NCI-H187 treated with DMSO at 0.1 percent for 48 hours (cell line): ENCODE data around the gene CYP8B1.
"Not testable (repeated sequence)": the region's sequence is repeated elsewhere in the genome, so short reads cannot be mapped to it uniquely, and the experiment has no call there.

ENCODE experiments used
- DNase-seq: peaks from one replicate; lab custom pipeline; 2025; lab: John Stamatoyannopoulos, UW

The CYP8B1 gene

GRCh38 chr3:42884324-42884723 is 8.6 kb upstream of the CYP8B1 start:
- no peak for DNase-seq

DNA sequence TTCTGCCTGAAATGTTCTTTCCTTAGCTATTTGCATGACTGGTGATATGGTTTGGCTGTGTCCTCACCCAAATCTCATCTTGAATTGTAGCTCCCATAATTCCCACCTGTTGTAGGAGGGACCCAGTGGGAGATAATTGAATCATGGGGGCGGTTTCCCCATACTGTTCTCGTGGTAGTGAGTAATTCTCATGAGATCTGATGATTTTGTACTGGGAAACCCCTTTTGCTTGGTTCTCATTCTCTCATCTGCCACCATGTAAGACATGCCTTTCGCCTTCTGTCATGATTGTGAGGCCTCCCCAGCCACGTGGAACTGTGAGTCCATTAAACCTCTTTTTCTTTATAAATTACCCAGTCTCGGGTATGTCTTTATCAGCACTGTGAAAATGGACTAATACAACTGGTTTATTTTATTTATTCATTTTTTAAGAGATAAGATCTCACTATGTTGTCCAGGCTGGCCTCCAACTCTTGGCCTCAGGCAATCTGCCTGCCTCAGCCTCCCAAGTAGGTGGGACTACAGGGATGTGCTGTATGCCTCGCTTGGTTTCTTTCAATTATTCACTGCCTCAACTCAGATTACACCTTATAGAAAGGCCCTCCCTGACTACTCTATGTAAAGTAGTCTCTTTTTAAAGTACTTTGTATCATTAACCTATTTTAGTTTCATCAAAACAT is 7.7 kb upstream of the CYP8B1 start:
- DNase-seq, result not testable (repeated sequence)

DNA sequence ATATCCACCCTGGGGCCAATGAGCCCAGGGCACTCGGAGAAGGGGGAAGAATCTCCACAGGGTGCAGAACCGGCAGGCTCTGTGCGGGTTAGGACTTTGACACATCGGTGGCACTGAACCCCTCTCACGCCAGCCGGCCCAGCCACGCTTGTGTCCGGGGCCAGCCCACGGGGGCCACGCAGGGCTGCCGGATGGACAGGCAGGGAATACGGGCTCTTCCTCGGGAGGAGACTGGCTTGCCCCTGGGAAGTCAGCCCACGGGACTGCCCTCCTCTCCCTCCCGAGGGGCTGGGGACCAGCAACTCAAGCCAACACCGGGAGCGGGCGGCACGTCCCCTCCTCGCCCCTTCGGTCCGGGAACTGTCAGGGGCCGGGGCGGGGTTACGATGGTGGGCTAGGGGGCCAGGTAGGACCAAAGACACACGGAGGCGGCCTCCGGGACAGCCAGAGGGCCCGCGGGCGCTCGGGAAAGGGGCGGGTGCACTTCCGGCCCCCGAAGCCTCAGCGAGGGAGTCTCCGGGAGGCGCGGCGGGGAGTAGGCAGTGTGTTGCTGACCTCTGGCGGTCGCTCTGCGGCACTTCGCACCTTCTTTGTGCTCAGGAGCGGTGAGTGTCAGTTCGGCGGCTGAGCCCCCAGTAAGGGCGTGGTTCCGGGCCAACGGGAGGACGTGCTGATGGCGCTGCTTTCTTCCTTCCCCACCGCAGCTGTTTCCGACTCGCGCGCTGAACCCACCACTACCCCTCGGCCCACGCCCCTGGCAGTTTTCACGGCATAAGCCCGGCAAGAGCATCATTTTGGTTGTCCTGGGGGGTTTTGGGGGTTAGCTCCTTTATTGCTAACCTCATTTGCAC is 5.1 kb upstream of the CYP8B1 start:
- peak; percentile 1 for DNase-seq

DNA sequence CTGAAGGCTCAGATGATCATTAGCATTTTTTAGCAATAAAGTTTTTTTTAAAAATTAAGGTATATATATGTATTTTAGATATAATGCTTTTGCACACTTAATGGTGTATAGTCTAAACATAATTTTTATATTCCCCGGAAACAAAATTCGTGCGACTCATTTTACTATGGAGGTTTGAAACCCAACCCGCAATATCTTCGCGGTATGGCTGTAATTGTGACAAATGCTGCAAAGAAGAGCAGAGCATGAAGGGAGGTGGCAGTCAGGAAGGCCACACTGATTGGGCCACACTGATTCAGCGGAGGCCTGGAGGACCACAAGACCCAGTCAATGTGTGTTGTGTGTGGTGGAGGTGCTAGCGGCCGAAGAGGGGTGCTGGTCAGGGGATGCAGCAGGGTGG is 4.5 kb upstream of the CYP8B1 start:
- no peak for DNase-seq

DNA sequence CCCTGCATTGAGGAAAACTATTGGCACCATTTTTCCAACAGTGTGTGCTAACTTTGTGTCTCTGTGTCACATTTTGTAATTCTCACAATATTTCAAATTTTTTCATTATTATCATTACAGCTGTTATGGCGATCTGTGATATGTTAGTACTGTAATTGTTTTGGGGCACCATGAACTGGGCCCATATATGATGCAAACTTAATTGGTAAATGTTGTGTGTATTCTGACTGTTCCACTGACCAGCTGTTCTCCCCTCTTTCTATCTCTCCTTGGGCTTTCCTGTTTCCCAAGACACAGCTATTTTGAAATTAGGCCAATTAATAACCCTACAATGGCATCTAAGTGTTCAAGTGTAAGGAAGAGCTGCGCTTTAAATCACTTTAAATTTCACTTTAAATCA is 2.2 kb upstream of the CYP8B1 start:
- no peak for DNase-seq

GRCh38 chr3:42876940-42877720 is 1.5 kb upstream of the CYP8B1 start:
- no peak for DNase-seq

DNA sequence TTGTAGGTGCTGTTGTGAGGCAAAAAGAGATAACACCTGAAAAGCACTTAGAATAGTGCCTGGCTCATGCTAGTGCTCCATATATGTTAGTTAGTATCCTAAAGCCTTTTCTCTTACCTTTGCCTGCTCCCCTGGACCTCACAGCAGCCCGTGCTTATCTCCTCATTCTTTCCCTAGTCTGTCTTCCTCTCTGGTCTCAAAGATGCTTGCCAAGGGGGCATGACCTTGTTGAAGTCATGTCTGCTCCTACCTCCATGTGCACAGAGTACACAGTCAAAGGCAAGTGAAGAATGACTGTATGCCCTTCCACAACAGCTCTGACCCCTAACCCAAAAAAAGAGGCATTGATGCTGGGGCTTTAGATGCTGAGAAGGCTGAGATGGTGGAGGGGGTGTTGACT is 722 bp upstream of the CYP8B1 start:
- no peak for DNase-seq

GRCh38 chr3:42874749-42875148 is 930 bp downstream of the CYP8B1 start:
- DNase-seq, result no peak

DNA sequence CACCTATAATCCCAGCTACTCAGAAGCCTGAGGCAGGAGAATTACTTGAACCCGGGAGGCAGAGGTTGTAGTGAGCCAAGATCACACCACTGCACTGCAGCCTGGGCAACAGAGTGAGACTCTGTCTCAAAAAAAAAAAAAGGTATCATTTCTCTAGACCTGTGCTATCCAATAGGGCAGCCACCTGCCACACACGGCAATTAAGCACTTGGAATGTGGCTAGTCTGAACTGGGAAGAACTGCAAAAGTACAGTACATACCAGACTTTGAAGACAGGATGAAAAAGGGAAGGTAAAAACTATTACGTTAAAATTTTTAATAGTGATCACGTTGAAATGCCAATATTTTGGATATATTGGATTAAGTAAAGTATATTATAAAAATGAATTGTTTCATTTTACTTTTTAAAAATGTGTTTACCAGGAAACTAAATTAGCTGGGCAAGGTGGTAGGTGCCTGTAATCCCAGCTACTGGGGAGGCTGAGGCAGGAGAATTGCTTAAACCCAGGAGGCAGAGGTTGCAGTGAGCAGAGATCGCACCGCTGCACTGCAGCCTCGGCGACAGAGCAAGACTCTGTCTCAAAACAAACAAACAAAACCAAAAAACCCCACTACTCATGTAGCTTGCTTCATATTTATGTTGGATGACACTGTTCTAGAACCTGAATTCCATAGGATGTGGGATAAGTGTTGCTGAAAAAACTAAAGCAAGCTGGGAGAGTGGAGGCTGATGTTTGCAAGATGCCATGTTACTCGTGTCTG is 2.3 kb downstream of the CYP8B1 start:
- DNase-seq, result no peak

DNA sequence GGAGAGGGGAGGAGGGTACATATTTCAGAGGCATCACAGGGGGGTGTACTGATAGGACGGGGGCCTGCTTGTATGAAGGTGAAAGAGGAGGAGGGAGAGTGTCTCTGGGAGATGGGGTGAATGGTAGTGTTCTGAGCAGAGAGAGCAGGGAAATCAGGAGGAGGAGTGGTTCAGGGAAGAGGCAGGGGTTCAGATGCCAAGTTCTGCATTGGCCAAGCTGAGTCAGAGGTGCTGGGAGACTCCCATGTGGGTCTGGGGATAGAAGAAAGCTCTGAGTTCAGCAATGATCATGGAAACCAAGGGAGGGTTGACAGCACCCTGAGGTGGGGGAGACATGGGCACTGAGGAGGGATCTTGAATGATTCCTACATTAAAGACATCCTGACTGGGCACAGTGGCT is 3.0 kb downstream of the CYP8B1 start:
- DNase-seq, result no peak

DNA sequence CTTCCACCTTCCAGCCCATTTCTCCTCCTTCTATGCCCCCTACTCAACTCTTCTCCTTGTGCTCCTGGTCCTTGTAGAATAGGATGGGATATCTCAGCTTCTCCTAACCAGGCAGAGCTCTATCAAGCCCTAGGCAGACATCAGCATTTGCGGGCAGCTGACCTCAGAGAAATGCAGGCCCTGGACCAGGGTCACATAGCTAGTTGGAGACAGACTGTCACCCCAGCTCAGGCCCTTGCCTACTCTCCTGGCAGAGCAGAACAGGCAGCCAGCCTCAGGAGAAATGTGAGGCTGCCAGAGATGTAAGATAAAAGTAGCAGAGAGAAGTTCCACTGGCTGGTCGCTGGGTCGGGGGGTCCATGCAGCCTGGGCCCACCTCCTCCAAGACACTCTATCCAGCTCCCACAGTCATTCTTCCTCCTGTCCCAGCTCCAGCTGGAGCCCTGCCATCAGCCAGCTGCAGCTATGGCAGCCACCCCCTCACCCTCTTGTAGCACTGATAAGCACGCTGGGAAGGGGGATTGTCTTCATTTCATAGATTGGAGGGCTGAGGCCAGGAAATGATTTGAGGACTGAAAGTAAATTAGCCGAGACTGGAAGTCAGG is 4.0 kb downstream of the CYP8B1 start:
- no peak for DNase-seq

DNA sequence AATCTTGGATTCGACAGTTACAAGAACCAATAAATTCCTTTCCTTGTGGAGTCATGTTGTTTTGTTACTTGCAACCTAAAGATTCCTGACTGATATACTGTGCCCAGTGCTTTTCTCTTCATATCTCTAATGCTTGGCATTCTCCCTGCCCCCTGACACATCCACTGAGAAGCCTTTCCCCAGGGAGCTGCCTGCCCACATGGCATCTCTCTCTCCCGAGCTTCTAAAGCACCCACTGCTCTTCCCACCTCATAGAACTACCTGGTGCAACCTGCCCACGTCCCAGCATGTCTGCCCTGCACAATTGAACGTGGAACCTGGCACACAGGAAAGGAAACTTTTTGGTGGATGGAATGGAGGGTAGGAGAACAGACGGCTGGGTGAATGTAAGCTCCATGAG is 6.8 kb downstream of the CYP8B1 start:
- DNase-seq, result no peak

DNA sequence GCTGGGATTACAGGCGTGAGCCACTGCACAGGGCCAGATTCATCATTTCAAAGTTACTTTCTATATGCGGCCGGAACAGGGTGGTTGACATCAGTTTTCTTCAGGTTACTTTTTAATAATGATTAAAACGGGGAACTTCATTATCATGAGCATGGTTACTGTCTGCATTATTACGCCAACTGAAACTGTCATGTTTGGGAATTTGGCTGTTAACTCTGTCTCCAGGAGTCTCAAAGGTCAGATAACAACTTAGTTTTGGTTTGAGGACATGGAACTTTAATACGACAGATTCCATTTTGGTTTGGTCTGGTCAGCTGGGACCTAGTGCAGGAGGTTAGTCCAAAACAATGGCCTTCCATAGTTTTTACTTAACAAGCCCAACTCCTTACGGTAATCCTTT is 8.5 kb downstream of the CYP8B1 start:
- DNase-seq, result no peak

GRCh38 chr3:42865256-42865655 is 10.4 kb downstream of the CYP8B1 start:
- no peak for DNase-seq

DNA sequence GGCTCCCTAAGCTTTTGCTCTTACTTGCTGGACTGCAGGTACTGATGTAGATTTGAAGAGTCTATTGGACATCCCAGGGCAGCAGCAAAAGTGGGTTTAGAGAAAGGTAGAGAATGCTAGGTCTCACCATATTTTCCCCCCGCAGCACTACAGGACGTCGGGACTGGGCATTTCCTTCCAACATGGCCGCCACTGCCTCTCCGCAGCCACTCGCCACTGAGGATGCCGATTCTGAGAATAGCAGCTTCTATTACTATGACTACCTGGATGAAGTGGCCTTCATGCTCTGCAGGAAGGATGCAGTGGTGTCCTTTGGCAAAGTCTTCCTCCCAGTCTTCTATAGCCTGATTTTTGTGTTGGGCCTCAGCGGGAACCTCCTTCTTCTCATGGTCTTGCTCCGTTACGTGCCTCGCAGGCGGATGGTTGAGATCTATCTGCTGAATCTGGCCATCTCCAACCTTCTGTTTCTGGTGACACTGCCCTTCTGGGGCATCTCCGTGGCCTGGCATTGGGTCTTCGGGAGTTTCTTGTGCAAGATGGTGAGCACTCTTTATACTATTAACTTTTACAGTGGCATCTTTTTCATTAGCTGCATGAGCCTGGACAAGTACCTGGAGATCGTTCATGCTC is 11.2 kb downstream of the CYP8B1 start:
- no peak for DNase-seq

GRCh38 chr3:42856544-42856943 is 19.1 kb downstream of the CYP8B1 start:
- DNase-seq, result no peak

DNA sequence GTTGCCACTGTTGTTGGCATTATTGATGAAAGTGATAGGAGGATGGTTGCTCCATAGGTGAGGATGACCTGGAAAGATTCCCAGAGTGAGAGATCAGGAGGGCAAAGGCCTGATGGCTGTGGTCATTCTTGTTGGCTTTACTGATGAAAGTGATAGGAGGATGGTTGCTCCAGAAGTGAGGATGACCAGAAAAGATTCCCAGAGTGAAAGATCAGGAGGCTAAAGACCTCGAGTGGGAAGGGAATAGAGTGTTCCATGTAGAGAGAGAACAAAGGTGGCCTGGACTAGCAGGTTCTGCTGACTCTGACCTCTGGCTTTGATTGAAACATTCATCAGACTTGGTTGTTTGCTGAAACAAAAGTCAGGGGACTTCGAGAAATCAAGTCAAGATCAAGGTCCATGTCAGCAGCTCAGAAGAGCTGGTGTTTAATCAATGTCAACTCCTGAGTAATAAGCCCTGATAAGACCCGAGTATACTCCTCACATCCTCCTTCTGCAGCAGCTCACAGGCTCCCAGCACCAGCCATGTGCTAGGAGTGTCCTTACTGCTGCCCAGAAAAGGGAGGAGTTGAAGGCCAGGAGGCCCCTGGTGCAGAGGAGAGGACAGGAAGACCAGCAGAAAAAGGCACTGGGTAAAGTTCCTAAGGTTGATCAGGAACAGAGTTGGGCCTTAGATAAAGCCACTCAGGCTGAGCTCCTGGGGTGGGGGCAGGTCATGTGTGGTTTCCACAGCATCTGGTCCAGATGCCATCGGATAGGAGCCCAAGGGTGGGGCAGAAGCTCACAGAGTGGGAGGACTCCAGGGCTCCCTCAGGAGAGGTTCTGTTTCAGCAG is 19.9 kb downstream of the CYP8B1 start:
- DNase-seq, result no peak

- no peak for DNase-seq
Observed at GRCh38 chr3:42855219-42855546, 20.5 kb downstream of the CYP8B1 start.

DNA sequence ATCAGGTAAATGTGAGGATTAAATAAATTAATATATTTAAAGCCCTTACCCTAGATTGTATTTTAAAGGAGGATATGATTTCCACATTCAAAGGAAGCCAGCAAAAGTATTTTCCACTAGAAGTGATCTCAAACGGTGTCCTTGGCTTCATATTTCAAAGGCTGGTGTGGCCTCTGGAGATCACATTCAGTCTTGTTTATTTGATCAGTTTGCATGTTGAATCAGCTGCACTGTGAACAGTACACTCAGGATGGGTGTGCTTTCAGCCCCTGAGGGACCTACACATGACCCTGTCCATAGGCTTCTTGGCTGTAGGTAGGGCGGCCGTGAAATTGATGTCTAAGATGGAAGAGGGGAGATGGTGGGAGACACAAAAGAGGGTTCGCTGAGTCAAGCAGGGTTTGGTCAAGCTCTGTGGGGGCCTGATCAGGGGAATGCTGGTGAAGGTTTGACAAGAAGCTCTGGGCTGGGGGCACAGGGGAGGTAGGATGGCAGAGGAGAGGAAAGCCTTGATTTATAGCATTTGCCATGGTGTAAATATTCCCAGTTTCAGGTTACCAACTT is 21.9 kb downstream of the CYP8B1 start:
- no peak for DNase-seq

GRCh38 chr3:42853056-42853455 is 22.6 kb downstream of the CYP8B1 start:
- DNase-seq, result no peak
